ENCODE measurements around the gene STAU1. TPM values are rescaled to one million over a fixed set of nuclear protein-coding genes. Genes with fewer than 3 reads are reported as not detected.
"Not testable (repeated sequence)": the region's sequence is repeated elsewhere in the genome, so short reads cannot be mapped to it uniquely, and the experiment has no call there.

STAU1 gene
- total RNA-seq, 2 donors from 2014 or later, result 90.2 to 95.5 TPM

GRCh38 chr20:49112596-49113274 is 75.4 kb downstream of the STAU1 start:
- Mint-ChIP-seq H3K27me3 (ENCODE audit: insufficient read depth) (no peaks in the 10 kb centered on the region), H3K36me3 (ENCODE audit: low read depth) (peaks cover 66% of the 10 kb centered on the region), H3K4me1 (no peaks in the 10 kb centered on the region), H3K4me3 (no peak overlapping the region), H3K27ac (no peak overlapping the region), H3K9me3 (no peaks in the 10 kb centered on the region)
- H3K27me3 ChIP-seq (ENCODE audit: control insufficient read depth, insufficient read depth, low read length, poor library complexity, severe bottlenecking), result no peaks in the 10 kb centered on the region
- H3K27ac ChIP-seq (ENCODE audit: low read depth, low read length), result no peak overlapping the region
- TF ChIP-seq CTCF (conservative IDR thresholded peaks at IDR 0.05), result no peak
- no peaks in the 10 kb centered on the region for H3K4me1 ChIP-seq (ENCODE audit: control insufficient read depth, insufficient read depth, low read length)
- no peak overlapping the region for H3K4me3 ChIP-seq (ENCODE audit: low read length)
- H3K9me3 ChIP-seq (ENCODE audit: control insufficient read depth, low read length), result no peaks in the 10 kb centered on the region
- H3K36me3 ChIP-seq (ENCODE audit: control insufficient read depth, insufficient read depth, low read length), result peaks cover 63% of the 10 kb centered on the region
- WGBS, 2 experiments (ENCODE audit: insufficient coverage in 1 of 2, insufficient read length in 1 of 2), result 93 to 98% methylated on average over 7 to 15 of the region's 15 CpGs
- no peak overlapping the region for H3K9ac ChIP-seq (ENCODE audit: extremely low read depth, low read length, poor library complexity, severe bottlenecking)
- no peak for DNase-seq

- no peaks in the 10 kb centered on the region for H3K27me3 Mint-ChIP-seq (ENCODE audit: insufficient read depth)
- Histone ChIP-seq H3K4me1 (ENCODE audit: control insufficient read depth, insufficient read depth, low read length) (peaks cover 3% of the 10 kb centered on the region), H3K9me3 (ENCODE audit: control insufficient read depth, low read length) (no peaks in the 10 kb centered on the region), H3K4me3 (ENCODE audit: low read length) (no peak overlapping the region), H3K9ac (ENCODE audit: extremely low read depth, low read length, poor library complexity, severe bottlenecking) (no peak overlapping the region), H3K27ac (ENCODE audit: low read depth, low read length) (no peak overlapping the region), H3K36me3 (ENCODE audit: control insufficient read depth, insufficient read depth, low read length) (peaks cover 52% of the 10 kb centered on the region), H3K27me3 (ENCODE audit: control insufficient read depth, insufficient read depth, low read length, poor library complexity, severe bottlenecking) (no peaks in the 10 kb centered on the region)
- no peaks in the 10 kb centered on the region for H3K9me3 Mint-ChIP-seq
- DNase-seq, result no peak
- H3K4me1 Mint-ChIP-seq, result no peaks in the 10 kb centered on the region
- WGBS, 2 experiments (ENCODE audit: insufficient coverage in 1 of 2, insufficient read length in 1 of 2), result 93 to 98% methylated on average over 6 of the region's 6 CpGs
- no peak overlapping the region for H3K4me3 Mint-ChIP-seq
- no peak for TF ChIP-seq CTCF (conservative IDR thresholded peaks at IDR 0.05)
- H3K27ac Mint-ChIP-seq, result peak overlapping the region; percentile 65
- peaks cover 52% of the 10 kb centered on the region for H3K36me3 Mint-ChIP-seq (ENCODE audit: low read depth)
Measured at GRCh38 chr20:49110767-49111694, 77.1 kb downstream of the STAU1 start.

- peaks cover 3% of the 10 kb centered on the region for H3K4me1 ChIP-seq (ENCODE audit: control insufficient read depth, insufficient read depth, low read length)
- no peak for DNase-seq
- H3K9ac ChIP-seq (ENCODE audit: extremely low read depth, low read length, poor library complexity, severe bottlenecking), result no peak overlapping the region
- no peak for TF ChIP-seq CTCF (conservative IDR thresholded peaks at IDR 0.05)
- 94 to 97% methylated on average over 5 to 6 of the region's 6 CpGs for WGBS, 2 experiments (ENCODE audit: insufficient coverage in 1 of 2, insufficient read length in 1 of 2)
- H3K4me3 ChIP-seq (ENCODE audit: low read length), result no peak overlapping the region
- H3K36me3 Mint-ChIP-seq (ENCODE audit: low read depth), result peaks cover 57% of the 10 kb centered on the region
- no peaks in the 10 kb centered on the region for H3K9me3 Mint-ChIP-seq
- H3K4me1 Mint-ChIP-seq, result peaks cover 4% of the 10 kb centered on the region
- H3K4me3 Mint-ChIP-seq, result no peak overlapping the region
- peaks cover 62% of the 10 kb centered on the region for H3K36me3 ChIP-seq (ENCODE audit: control insufficient read depth, insufficient read depth, low read length)
- H3K27me3 ChIP-seq (ENCODE audit: control insufficient read depth, insufficient read depth, low read length, poor library complexity, severe bottlenecking), result no peaks in the 10 kb centered on the region
- peak overlapping the region; percentile 16 for H3K27ac ChIP-seq (ENCODE audit: low read depth, low read length)
- H3K27me3 Mint-ChIP-seq (ENCODE audit: insufficient read depth), result no peaks in the 10 kb centered on the region
- no peaks in the 10 kb centered on the region for H3K9me3 ChIP-seq (ENCODE audit: control insufficient read depth, low read length)
- peak overlapping the region; percentile 67 for H3K27ac Mint-ChIP-seq
Measured at GRCh38 chr20:49106328-49106727, 81.8 kb downstream of the STAU1 start.

GRCh38 chr20:49104979-49105547 is 83.1 kb downstream of the STAU1 start:
- not testable (repeated sequence) for H3K9ac ChIP-seq (ENCODE audit: extremely low read depth, low read length, poor library complexity, severe bottlenecking); H3K27me3 Mint-ChIP-seq (ENCODE audit: insufficient read depth); H3K9me3 ChIP-seq (ENCODE audit: control insufficient read depth, low read length); DNase-seq; H3K27ac ChIP-seq (ENCODE audit: low read depth, low read length); H3K9me3 Mint-ChIP-seq; H3K27me3 ChIP-seq (ENCODE audit: control insufficient read depth, insufficient read depth, low read length, poor library complexity, severe bottlenecking); H3K4me1 ChIP-seq (ENCODE audit: control insufficient read depth, insufficient read depth, low read length); H3K4me3 Mint-ChIP-seq; H3K27ac Mint-ChIP-seq; H3K4me3 ChIP-seq (ENCODE audit: low read length); H3K4me1 Mint-ChIP-seq
- 94 to 100% methylated on average over 5 to 11 of the region's 11 CpGs for WGBS, 2 experiments (ENCODE audit: insufficient coverage in 1 of 2, insufficient read length in 1 of 2)
- H3K36me3 ChIP-seq (ENCODE audit: control insufficient read depth, insufficient read depth, low read length), result peaks cover 63% of the 10 kb centered on the region
- H3K36me3 Mint-ChIP-seq (ENCODE audit: low read depth), result peaks cover 57% of the 10 kb centered on the region

All from endodermal cell (in vitro differentiated cells).